Osteoblast (primary cell): ENCODE data around the gene RGS4. TPM values are rescaled to one million over a fixed set of nuclear protein-coding genes. Genes with fewer than 3 reads are reported as not detected.

Experiments used
- DNase-seq: peaks from one replicate; pipeline ENCODE4 v3.0.0; 2011; ENCODE audit warnings: low spot score, mixed read lengths; ENCODE audit not compliant: insufficient read length; ENCODE audit errors: missing footprints
- H2AFZ ChIP-seq: 2 replicates; pipeline ENCODE4 v1.6.0; 2011; ENCODE audit warnings: mild to moderate bottlenecking, low read length
- H3K27ac ChIP-seq: 2 replicates; pipeline ENCODE4 v1.5.1; 2011; ENCODE audit warnings: mild to moderate bottlenecking, low read depth, low read length, moderate library complexity
- H3K27me3 ChIP-seq: 2 replicates; pipeline ENCODE4 v1.6.0; 2012; ENCODE audit warnings: mild to moderate bottlenecking, control low read depth, inconsistent platforms, low read length, moderate library complexity; ENCODE audit not compliant: insufficient read depth
- H3K36me3 ChIP-seq: 2 replicates; pipeline ENCODE4 v1.5.1; 2011; ENCODE audit warnings: mild to moderate bottlenecking, low read length, control low read depth, moderate library complexity; ENCODE audit not compliant: insufficient read depth
- H3K4me1 ChIP-seq: 2 replicates; pipeline ENCODE4 v1.5.1; 2011; ENCODE audit warnings: mild to moderate bottlenecking, low read length, control low read depth, moderate library complexity; ENCODE audit not compliant: insufficient read depth
- H3K4me2 ChIP-seq: 2 replicates; pipeline ENCODE4 v1.6.0; 2011; ENCODE audit warnings: mild to moderate bottlenecking, low read length; ENCODE audit not compliant: insufficient read depth
- H3K4me3 ChIP-seq: fragments of 200-600 bp; sonication (generic); 3 replicates; pipeline ENCODE4 v1.5.1; 2012; ENCODE audit warnings: mild to moderate bottlenecking, low read length, inconsistent platforms; ENCODE audit not compliant: insufficient read depth
- H3K79me2 ChIP-seq: 2 replicates; pipeline ENCODE4 v1.6.0; 2012; ENCODE audit warnings: mild to moderate bottlenecking, low read length, control low read depth, inconsistent platforms; ENCODE audit not compliant: insufficient read depth
- H3K9me3 ChIP-seq: 2 replicates; pipeline ENCODE4 v1.5.1; 2011; ENCODE audit warnings: low read depth, low read length, control low read depth
- H4K20me1 ChIP-seq: 2 replicates; pipeline ENCODE4 v1.6.0; 2012; ENCODE audit warnings: mild to moderate bottlenecking, low read length, control low read depth; ENCODE audit not compliant: insufficient read depth
- CTCF ChIP-seq: IDR thresholded peaks from 2 replicates; pipeline ENCODE4 v1.5.1; 2011; ENCODE audit warnings: mild to moderate bottlenecking, low read depth, low read length, moderate library complexity; ENCODE audit errors: extremely low read depth
- total RNA-seq: library from RNA; depleted of rRNA; stranded (reverse); fragments of >200 nt; gene quantifications from 2 replicates; pipeline ENCODE4 v1.2.3, GENCODE V29; 2012

RGS4 gene
- total RNA-seq, result 130 and 142 TPM in 2 replicates

- peak; percentile 76 for TF ChIP-seq CTCF
- Histone ChIP-seq H3K4me1 (peaks cover 24% of the 10 kb centered on the region), H3K27ac (peak within 1 kb of the TSS; percentile 82), H3K79me2 (peaks cover 41% of the 10 kb centered on the region), H4K20me1 (no peaks in the 10 kb centered on the region), H3K36me3 (peaks cover 22% of the 10 kb centered on the region), H3K4me3 (peak within 1 kb of the TSS; percentile 83), H3K9me3 (no peaks in the 10 kb centered on the region), H3K27me3 (no peaks in the 10 kb centered on the region), H3K4me2 (peak within 1 kb of the TSS; percentile 88), H2AFZ (peak within 1 kb of the TSS; percentile 60)
- DNase-seq, result no peak
These were observed at the start of gene RGS4 for GRCh38 chr1:163069142-163069541. Gene RGS4 (plus strand): TSS chr1:163069361. CDS start chr1:163069485, 124 bp downstream.

GRCh38 chr1:163022129-163022528 is 47.0 kb upstream of the RGS4 start:
- no peak overlapping the region for H3K4me2 ChIP-seq
- no peaks in the 10 kb centered on the region for H3K4me1 ChIP-seq
- H4K20me1 ChIP-seq, result no peaks in the 10 kb centered on the region
- H3K9me3 ChIP-seq, result peaks cover 5% of the 10 kb centered on the region
- DNase-seq, result no peak
- no peak overlapping the region for H3K4me3 ChIP-seq
- H3K27ac ChIP-seq, result no peak overlapping the region
- H2AFZ ChIP-seq, result no peak overlapping the region
- H3K36me3 ChIP-seq, result no peaks in the 10 kb centered on the region
- no peaks in the 10 kb centered on the region for H3K79me2 ChIP-seq
- no peak for TF ChIP-seq CTCF
- H3K27me3 ChIP-seq, result no peaks in the 10 kb centered on the region

- Histone ChIP-seq H3K27me3 (no peaks in the 10 kb centered on the region), H3K36me3 (no peaks in the 10 kb centered on the region), H3K4me3 (no peak overlapping the region), H3K4me1 (peaks cover 4% of the 10 kb centered on the region), H3K4me2 (no peak overlapping the region), H3K79me2 (no peaks in the 10 kb centered on the region), H3K27ac (no peak overlapping the region), H4K20me1 (no peaks in the 10 kb centered on the region), H3K9me3 (peaks cover 5% of the 10 kb centered on the region), H2AFZ (no peak overlapping the region)
- DNase-seq, result no peak
- no peak for TF ChIP-seq CTCF
These were observed 41.6 kb upstream of the RGS4 start for GRCh38 chr1:163027610-163028009.

GRCh38 chr1:163029901-163030300 is 39.3 kb upstream of the RGS4 start:
- TF ChIP-seq CTCF, result no peak
- Histone ChIP-seq H3K36me3 (no peaks in the 10 kb centered on the region), H3K27me3 (no peaks in the 10 kb centered on the region), H3K79me2 (no peaks in the 10 kb centered on the region), H3K4me3 (no peak overlapping the region), H3K4me1 (peaks cover 6% of the 10 kb centered on the region), H3K27ac (peak overlapping the region; percentile 55), H3K4me2 (peak overlapping the region; percentile 39), H2AFZ (peak overlapping the region; percentile 27), H3K9me3 (no peaks in the 10 kb centered on the region), H4K20me1 (no peaks in the 10 kb centered on the region)
- DNase-seq, result no peak
